GM18873 (cell line): ENCODE data around the gene SIX1.

ENCODE experiments used
- ATAC-seq: cut with Tn5 transposase; IDR thresholded peaks from one replicate; pipeline ENCODE4 v1.9.1; 2021; ENCODE audit warnings: mild to moderate bottlenecking, moderate library complexity, moderate number of reproducible peaks; ENCODE audit not compliant: unreplicated experiment, low FRiP score

SIX1 gene

DNA sequence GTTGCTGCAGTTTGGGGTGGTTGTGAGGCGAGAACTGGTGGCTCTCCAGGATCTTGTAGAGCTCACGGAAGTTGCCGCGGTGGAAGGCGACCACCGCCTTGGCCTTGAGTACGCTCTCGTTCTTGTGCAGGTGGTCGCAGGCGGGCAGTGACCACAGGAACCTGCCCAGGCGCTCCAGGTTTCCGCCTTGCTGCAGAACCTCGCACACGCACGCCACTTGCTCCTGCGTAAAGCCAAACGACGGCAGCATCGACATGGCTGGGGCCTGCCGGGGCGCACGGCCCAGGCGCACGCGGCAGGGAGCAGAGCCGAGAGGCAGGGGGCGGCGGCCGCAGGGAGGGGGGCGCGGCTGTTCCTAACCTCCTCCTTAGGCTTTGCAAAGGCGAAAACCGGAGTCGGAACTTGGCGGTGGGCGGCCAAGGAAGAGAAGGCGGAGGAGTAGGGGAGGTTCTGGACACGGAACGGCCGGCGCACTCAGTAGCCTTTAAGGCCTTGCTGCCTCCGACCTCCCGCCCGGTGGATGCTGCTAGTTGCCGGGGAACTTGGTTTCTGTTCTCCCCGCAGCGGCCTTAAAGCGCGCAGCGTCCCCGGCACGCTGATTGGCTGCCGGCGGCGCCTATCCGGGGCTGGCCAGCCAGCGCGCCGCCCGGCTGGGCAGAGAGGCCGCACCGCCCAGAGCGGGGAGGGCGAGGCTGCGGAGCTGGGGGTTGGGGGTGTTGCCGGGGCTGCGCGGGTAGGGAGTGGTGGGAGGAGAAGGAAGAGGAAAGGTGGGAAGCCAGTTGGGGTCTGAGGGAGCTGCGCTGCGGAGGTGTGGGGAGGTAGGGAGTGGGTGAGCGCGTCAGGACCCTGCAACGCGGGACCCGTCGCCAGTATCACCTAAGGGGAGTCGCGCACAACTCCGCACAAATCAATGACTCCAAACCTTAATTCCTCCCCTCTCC, at the start of gene SIX1:
SIX1 (minus strand) TSS at position 544 of the 941 bp plus-strand sequence; CDS start at position 256, 288 bp downstream.
- ATAC-seq = no peak

GRCh38 chr14:60695327-60695726, 46.0 kb upstream of the SIX1 start:
- ATAC-seq = no peak

DNA sequence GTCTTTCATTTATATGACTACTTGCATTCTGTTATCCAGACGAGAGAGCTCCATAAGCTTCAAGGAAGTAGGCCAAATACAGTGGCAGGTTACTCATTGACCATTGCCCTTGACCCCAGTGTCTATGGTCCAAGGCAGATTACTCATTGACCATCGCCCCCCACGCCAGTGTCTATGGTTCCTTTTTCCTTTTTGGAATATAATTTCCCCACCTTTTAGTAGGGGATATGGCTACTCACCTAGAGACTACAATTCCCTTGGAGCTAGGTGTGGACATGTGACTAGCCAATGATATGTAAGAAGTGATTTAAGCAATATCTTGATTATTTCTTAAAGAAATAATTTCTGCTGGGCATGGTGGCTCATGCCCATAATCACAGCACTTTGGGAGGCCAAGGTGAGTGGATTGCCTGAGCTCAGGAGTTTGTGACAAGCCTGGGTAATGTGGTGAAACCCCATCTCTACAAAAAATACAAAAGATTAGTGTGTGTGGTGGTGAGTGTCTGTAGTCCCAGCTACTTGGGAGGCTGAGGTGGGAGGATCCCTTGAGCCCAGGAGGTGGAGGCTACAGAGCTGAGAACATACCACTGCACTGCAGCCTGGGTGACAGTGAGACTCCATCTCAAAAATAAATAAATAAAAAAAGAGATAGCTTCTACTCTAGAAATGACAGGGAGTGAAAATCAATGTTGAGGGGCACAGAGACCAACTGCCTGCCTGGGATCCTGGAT, 42.3 kb upstream of the SIX1 start:
- no peak for ATAC-seq

- no peak for ATAC-seq
These were observed 37.6 kb upstream of the SIX1 start for GRCh38 chr14:60686865-60687264.

- ATAC-seq = no peak
These were observed 34.9 kb upstream of the SIX1 start for GRCh38 chr14:60684203-60684602.

- no peak for ATAC-seq
These were observed 32.0 kb upstream of the SIX1 start for GRCh38 chr14:60681271-60681670.

- ATAC-seq = no peak
These were observed 31.2 kb upstream of the SIX1 start for GRCh38 chr14:60680511-60680910.

DNA sequence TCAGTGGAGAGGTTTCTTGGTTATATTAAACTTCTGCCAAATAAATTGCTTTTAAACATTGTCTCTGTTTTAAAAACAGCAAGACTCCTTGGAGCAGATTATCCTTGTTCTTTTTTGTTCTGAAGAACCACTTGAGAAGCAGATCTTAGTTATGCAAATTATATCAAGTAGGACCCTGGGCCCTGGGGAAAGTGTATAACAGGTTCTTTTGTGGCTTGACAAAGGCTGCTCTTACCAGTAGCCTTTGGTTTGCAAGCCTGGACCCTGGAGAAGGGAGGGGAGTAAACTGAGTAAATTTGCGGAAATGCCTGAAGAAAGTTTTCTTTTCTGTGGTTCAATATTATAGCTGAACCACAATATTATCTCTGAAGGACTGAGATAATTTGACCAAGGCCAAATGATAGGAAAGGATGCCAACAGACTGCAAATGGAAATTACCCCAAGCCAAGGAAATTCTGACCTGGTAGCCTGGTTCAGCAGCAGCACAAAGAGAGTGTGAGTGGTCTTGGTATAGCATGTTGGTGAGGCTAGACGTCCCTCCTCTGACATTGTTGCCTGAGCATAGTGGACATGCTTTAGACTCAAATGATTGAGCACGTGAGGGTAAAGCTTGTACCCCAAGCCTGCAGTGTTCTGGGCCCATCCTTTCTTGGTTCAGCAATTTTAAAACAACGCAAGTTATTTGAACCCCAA, 30.4 kb upstream of the SIX1 start:
- ATAC-seq = no peak

DNA sequence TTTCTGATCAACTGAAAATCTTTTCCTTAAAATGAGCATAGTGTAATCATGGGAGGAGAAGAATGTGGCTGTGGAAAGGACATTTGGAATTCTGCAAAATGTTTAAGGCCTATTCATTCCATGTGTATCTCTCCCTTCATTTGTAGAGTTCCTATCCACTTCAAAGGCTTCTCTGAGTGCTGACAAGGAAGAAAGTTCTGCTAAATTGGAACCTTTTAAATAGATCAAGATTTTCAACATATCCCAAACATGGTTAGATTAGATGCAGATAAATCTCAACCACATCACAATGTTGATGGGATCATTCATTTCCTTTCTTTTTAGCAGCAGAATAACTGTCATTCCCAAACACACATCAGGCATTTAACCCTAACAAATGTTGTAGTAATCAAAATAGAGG, 28.4 kb upstream of the SIX1 start:
- no peak for ATAC-seq

- no peak for ATAC-seq
These were observed 21.7 kb upstream of the SIX1 start for GRCh38 chr14:60670989-60671388.

- no peak for ATAC-seq
These were observed 19.3 kb upstream of the SIX1 start for GRCh38 chr14:60668431-60669112.

DNA sequence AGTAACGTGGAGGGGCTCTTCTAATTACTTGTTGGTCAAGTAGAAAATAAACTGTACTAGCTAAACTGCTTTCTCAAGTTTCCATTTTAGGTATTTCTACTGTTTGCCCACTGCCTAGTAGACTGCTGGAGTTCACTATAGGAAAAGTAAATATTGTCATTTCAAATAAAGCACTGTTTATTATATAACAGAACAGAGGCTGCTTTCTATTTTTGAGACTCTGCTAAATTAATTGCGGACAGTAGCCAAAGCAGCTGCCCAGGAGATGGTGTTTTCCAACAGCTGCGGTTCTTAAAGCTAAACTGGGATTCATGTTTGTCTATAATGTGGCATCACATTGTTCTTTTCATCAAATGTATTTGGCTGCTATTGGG, 15.9 kb upstream of the SIX1 start:
- no peak for ATAC-seq

DNA sequence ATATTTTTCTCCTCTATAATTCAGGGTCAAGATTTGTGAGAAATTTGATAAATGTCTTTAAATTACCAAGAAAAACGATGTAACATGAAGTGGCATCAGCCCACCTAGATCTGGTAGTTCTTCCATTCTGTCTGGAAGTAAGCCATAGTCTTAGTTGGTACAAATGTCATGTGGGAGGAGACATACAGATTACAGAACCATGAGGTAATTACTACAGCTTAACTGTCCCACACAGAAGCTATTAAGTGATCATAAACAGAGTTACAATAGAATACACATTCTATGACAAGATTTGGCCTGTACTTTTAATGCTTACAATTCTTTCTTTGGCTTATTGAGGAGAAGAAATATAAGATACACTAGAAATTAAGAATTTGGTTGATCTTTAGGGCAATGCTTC, 13.7 kb upstream of the SIX1 start:
- ATAC-seq = no peak

GRCh38 chr14:60661721-60662120, 12.4 kb upstream of the SIX1 start:
- no peak for ATAC-seq

- no peak for ATAC-seq
These were observed 9.8 kb upstream of the SIX1 start for GRCh38 chr14:60658909-60659585.

- ATAC-seq = no peak
These were observed 9.0 kb upstream of the SIX1 start for GRCh38 chr14:60658211-60658690.

DNA sequence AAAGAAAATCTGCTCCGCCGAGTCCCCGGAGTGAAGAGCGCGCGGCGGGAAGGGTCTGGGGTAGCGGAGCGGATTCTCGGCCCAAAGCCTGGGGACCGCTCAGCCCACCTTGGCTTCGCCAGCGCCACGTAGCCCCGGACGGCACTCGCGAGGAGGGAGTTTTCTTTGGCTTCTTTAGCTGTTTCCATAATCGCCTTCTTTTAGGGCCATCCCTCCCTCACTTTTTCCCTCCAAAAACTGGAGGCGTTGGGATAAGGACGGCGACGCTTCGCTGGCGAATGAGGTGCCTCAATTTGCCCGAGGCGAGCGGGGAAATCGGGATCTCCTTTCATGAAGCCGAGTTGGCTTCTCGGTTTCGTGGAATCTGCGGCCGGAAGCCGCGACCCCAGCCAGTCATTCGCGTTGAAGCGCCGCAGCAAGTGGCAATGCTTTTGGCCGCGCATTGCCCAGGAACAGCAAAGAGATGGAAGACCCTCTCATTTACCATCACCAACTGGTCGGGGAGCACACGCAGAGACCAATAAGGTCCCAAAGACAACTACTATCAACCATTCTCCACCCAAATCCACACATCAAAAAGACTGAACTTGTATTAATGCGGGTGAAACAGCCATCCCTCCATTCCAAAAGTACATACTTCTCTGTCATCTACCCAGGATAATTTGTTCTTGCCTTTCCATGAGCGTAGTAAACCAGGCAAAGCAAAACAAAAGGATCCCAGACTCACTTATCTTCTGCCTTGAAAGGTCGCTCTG, 8.4 kb upstream of the SIX1 start:
- no peak for ATAC-seq

- ATAC-seq = peak; percentile 76
These were observed 7.6 kb upstream of the SIX1 start for GRCh38 chr14:60656686-60657455.
